Lower leg skin (tissue), 4 donors: ENCODE measurements around the gene RTL1. TPM values are rescaled to one million over a fixed set of nuclear protein-coding genes. Genes with fewer than 3 reads are reported as not detected.

ENCODE experiments used
- DNase-seq, 2 donors: peaks; one replicate each; pipeline ENCODE4 v3.0.0-alpha.2; 2019; ENCODE audit warnings: low spot score in 2 of 2
- H3K4me3 ChIP-seq: fragments of 200-600 bp; sonication (generic); 2 replicates; pipeline ENCODE4 v1.5.1; 2017; ENCODE audit warnings: mild to moderate bottlenecking, low read depth; ENCODE audit not compliant: poor library complexity, severe bottlenecking
- POLR2A ChIP-seq, 2 donors: fragments of 450-650 bp; IDR thresholded peaks; one replicate each; pipeline ENCODE4 v1.6.1; 2016 to 2017; ENCODE audit warnings: antibody characterized with exemption in 2 of 2, mild to moderate bottlenecking in 1 of 2, moderate library complexity in 1 of 2
- WGBS, 2 donors: methylation state at CpG; one replicate each; pipeline ENCODE4 v1.1.5; 2018; 5-methylcytosine and 5-hydroxymethylcytosine counted together
- intact Hi-C: fragments of 100-400 bp; cut with DNase I; formaldehyde crosslinking; loops from one replicate; pipeline ENCODE4 v1.15.0; 2023; ENCODE audit warnings: low total_unique reads
- total RNA-seq, 4 donors: library from RNA; depleted of rRNA; stranded (reverse); fragments of >200 nt; gene quantifications; one replicate each; pipeline ENCODE4 v1.1.0, GENCODE V29; 2016
- TF ChIP-seq, protein P1 (sequence below), 3 donors: fragments of 450-650 bp; IDR thresholded peaks; one replicate each; pipeline ENCODE4 v1.5.1; 2016; ENCODE audit warnings: antibody characterized with exemption in 3 of 3, mild to moderate bottlenecking in 3 of 3, moderate library complexity in 2 of 3

Gene RTL1
- total RNA-seq, 4 donors from 2014 or later, result not detected

DNA sequence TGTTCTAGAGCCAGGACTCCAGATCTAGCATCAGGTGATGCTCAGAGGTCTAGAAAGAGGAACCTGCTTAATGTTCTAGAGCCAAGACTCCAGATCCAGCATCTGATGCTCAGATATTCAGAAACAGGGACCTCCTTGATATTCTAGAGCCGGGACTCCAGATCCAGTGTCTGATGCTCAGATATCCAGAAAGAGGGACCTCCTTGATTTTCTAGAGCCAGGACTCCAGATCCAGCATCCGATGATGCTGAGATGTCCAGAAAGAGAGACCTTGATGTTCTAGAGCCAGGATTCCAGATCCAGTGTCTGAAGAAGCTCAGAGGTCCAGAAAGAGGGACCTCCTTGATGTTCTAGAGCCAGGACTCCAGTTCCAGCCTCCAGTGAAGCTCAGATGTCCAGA lies 40.7 kb downstream of the RTL1 start:
- WGBS, 2 donors, result 97% methylated on average over 2 of the region's 2 CpGs
- intact Hi-C loops, result no loop called here
- H3K4me3 ChIP-seq, result no peak overlapping the region
- no peak for DNase-seq
- TF ChIP-seq, protein P1, sequence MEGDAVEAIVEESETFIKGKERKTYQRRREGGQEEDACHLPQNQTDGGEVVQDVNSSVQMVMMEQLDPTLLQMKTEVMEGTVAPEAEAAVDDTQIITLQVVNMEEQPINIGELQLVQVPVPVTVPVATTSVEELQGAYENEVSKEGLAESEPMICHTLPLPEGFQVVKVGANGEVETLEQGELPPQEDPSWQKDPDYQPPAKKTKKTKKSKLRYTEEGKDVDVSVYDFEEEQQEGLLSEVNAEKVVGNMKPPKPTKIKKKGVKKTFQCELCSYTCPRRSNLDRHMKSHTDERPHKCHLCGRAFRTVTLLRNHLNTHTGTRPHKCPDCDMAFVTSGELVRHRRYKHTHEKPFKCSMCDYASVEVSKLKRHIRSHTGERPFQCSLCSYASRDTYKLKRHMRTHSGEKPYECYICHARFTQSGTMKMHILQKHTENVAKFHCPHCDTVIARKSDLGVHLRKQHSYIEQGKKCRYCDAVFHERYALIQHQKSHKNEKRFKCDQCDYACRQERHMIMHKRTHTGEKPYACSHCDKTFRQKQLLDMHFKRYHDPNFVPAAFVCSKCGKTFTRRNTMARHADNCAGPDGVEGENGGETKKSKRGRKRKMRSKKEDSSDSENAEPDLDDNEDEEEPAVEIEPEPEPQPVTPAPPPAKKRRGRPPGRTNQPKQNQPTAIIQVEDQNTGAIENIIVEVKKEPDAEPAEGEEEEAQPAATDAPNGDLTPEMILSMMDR (IDR thresholded peaks at IDR 0.05), result no peak
- TF ChIP-seq POLR2A (IDR thresholded peaks at IDR 0.05), result no peak

DNA sequence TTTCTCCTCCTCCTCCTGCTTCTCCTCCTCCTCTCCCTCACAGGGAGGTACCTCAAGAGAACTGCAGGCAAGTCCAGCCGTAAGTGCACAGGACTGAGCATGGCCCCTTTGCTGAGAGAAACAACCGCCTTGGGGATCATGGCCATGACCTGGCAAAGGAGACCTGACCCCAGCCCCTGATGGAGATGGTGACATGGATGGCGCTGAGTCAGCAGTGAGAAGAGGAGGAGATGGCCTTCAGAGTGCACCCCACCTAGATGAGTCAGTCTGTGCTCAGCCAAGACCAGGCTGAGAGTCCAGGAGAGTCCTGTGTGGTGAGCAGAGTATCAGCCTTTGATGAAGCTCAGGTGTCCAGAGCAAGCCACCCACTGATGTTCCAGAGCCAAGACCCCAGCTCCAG lies 41.2 kb downstream of the RTL1 start:
- DNase-seq, result no peak
- intact Hi-C loops, result no loop called here
- WGBS, 2 donors, result 81 to 87% methylated on average over 3 of the region's 3 CpGs
- TF ChIP-seq, protein P1 (IDR thresholded peaks at IDR 0.05), result no peak
- TF ChIP-seq POLR2A (IDR thresholded peaks at IDR 0.05), result no peak
- H3K4me3 ChIP-seq, result no peak overlapping the region

DNA sequence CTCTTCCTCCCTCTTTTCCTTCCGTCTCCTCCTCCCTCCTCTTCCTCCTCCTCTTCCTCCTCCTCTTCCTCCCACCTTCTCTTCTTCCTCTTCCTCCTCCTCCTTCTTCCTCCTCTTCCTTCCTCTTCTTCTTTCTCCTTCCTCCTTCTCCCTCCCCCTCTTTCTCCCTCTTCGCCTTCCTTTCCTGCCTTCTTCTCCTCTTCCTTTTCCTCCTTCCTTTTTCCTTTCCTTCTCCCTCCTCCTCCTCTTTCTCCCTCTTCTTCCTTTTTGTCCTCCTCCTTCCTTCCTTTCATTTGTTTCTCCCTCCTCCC lies 41.6 kb downstream of the RTL1 start:
- no peak for DNase-seq
- intact Hi-C loops, result no loop called here
- 91 to 98% methylated on average over 2 of the region's 2 CpGs for WGBS, 2 donors
- H3K4me3 ChIP-seq, result no peak overlapping the region
- TF ChIP-seq, protein P1 (IDR thresholded peaks at IDR 0.05), result no peak
- no peak for TF ChIP-seq POLR2A (IDR thresholded peaks at IDR 0.05)

DNA sequence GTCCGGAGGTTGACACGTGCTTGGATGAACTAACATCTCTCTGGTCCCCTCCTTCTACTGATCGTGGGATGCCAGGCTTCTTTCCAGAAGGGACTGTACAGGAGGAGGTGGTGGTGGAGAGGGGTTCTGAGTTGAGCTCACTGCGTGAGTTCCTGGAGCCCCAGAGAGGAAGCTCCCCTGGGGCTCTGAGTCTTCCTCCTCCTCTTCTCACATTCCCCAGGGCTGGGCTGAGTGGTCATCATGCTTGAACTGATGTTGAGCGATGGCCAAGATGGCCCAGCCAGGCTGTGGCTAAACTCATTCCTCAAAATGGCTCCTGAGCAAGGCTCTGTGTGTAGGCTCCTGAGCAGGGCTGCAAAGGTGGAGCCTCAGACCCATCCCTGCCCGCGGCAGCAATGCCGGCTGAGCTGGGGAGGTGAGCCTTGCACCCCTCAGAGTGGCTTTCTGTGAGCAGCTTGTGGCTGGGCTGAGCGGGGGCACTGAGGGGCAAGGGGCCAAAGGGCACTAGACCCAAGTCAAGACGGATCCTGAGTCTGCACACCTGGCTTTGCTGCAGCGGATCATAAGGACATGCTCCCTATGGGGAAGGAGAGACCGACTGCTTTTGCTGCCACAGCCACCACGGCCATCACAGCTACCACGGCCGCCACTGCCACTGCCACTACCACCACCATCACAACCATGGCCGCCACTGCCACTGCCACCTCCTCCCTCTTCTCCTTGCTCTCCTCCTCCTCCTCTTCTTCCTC lies 42.2 kb downstream of the RTL1 start:
- TF ChIP-seq, protein P1 (IDR thresholded peaks at IDR 0.05), result no peak
- TF ChIP-seq POLR2A (IDR thresholded peaks at IDR 0.05), result no peak
- intact Hi-C loops, result no loop called here
- H3K4me3 ChIP-seq, result no peak overlapping the region
- 93 to 94% methylated on average over 16 of the region's 16 CpGs for whole genome bisulfite sequencing, 2 donors
- DNase-seq, result no peak

DNA sequence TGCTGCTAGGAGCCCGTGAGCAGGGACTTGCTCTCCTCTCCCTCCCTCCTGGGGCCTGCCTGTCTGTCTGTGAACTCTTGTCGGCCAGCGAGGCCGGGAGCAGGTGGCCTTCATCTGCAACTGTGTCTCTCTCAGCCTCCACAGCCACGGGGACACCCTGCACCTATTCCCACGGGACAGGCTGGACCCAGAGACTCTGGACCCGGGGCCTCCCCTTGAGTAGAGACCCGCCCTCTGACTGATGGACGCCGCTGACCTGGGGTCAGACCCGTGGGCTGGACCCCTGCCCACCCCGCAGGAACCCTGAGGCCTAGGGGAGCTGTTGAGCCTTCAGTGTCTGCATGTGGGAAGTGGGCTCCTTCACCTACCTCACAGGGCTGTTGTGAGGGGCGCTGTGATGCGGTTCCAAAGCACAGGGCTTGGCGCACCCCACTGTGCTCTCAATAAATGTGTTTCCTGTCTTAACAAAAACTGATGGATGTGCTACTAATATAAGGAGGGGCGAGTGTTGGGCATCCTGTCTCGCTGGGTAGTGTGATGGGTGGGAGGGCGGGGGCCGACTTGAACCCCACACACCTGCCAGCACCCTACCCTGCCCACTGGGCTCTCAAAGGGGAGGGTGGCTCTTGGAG lies 42.9 kb downstream of the RTL1 start:
- DNase-seq, result no peak
- no peak for TF ChIP-seq POLR2A (IDR thresholded peaks at IDR 0.05)
- TF ChIP-seq, protein P1 (IDR thresholded peaks at IDR 0.05), result no peak
- intact Hi-C loops, result no loop called here

More for the DNA sequence above, 42.9 kb downstream of the RTL1 start:
- WGBS, 2 donors, result 81 to 85% methylated on average over 17 to 19 of the region's 19 CpGs
- H3K4me3 ChIP-seq, result no peak overlapping the region
